Liver (tissue), 3 donors: Measurements from ENCODE around the gene GGA2.

Experiments
- CTCF ChIP-seq: fragments of 150-350 bp; IDR thresholded peaks from 2 replicates; pipeline ENCODE4 v1.5.1; 2017; ENCODE audit warnings: improper control_type of control experiment, low read depth, low read length; ENCODE audit not compliant: missing input control
- EGR1 ChIP-seq, 2 donors: IDR thresholded peaks; 2 replicates each; pipeline ENCODE4 v1.6.1; 2016 to 2018; ENCODE audit warnings: antibody characterized with exemption in 2 of 2, low read depth in 2 of 2
- FOXA1 ChIP-seq: IDR thresholded peaks from 2 replicates; pipeline ENCODE4 v1.6.1; 2016; ENCODE audit warnings: antibody characterized with exemption
- GABPA ChIP-seq, 2 donors: IDR thresholded peaks in 1 of 2; conservative IDR thresholded peaks in 1 of 2; 2 replicates each; pipeline ENCODE4 v1.6.1; 2016; ENCODE audit warnings: antibody characterized with exemption in 2 of 2, mild to moderate bottlenecking in 1 of 2, moderate library complexity in 1 of 2
- HNF4G ChIP-seq: IDR thresholded peaks from 2 replicates; pipeline ENCODE4 v1.6.1; 2016; ENCODE audit warnings: antibody characterized with exemption
- MAX ChIP-seq: IDR thresholded peaks from 2 replicates; pipeline ENCODE4 v1.6.1; 2016; ENCODE audit warnings: antibody characterized with exemption
- RAD21 ChIP-seq, 2 donors: IDR thresholded peaks; 2 replicates each; pipeline ENCODE4 v1.6.1; 2016; ENCODE audit warnings: antibody characterized with exemption in 2 of 2, mild to moderate bottlenecking in 2 of 2
- REST ChIP-seq: IDR thresholded peaks from 2 replicates; pipeline ENCODE4 v1.6.1; 2016; ENCODE audit warnings: antibody characterized with exemption, mild to moderate bottlenecking
- SP1 ChIP-seq: IDR thresholded peaks from 2 replicates; pipeline ENCODE4 v1.6.1; 2018; ENCODE audit warnings: antibody characterized with exemption, mild to moderate bottlenecking
- TAF1 ChIP-seq: conservative IDR thresholded peaks from 2 replicates; pipeline ENCODE4 v1.6.1; 2016; ENCODE audit warnings: antibody characterized with exemption, mild to moderate bottlenecking
- YY1 ChIP-seq: IDR thresholded peaks from 2 replicates; pipeline ENCODE4 v1.6.1; 2016; ENCODE audit warnings: antibody characterized with exemption, mild to moderate bottlenecking
- ZBTB33 ChIP-seq: IDR thresholded peaks from 2 replicates; pipeline ENCODE4 v1.6.1; 2016; ENCODE audit warnings: antibody characterized with exemption
- TF ChIP-seq, protein P1 (sequence below): IDR thresholded peaks from 2 replicates; pipeline ENCODE4 v1.6.1; 2016; ENCODE audit warnings: antibody characterized with exemption
- donor health status: healthy.
- donor health status: healthy.

DNA sequence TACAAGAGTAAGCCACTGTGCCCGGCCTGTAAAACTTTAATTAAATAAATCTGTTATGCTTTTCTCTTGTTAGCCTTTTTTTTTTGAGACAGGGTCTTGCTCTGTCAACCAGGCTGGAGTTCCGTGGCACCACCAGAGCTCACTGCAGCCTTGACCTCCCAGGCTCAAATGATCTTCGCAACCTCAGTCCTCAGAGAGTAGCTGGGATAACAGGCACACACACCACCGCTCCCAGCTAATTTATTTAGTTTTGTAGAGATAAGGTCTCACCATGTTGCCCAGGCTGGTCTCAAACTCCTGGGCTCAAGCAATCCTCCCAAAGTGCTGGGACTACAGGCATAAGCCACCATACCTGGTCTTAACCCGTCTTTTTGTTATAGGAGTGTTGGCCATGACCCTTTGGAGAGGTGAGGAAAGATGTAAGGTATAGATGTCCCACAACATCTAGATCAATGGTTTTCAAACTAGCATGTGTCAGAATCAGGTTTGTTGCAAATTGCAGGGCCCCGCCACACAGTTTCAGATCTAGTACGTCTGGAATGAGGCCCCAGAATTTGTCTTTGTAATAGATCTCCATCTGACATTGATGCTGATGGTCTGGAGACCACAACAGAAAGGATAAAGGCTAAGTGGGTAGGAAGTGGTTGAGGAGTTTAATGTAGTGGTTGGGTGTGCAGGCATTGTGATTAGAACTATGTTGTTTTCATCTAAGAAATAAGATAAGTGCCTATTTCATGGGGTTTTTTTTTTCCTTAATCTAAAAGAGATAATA is 4.3 kb upstream of the GGA2 start:
- TF ChIP-seq CTCF (no peak), EGR1 (IDR thresholded peaks at IDR 0.05; ENCODE audit: low read depth in 2 of 2) (no peak), MAX (no peak), YY1 (no peak), GABPA (IDR thresholded peaks at IDR 0.05 in 1 of 2, conservative IDR thresholded peaks at IDR 0.05 in 1 of 2) (no peak), RAD21 (IDR thresholded peaks at IDR 0.05) (no peak), REST (no peak), SP1 (no peak), FOXA1 (no peak), ZBTB33 (no peak), HNF4G (no peak), TAF1 (no peak)
- TF ChIP-seq, protein P1, sequence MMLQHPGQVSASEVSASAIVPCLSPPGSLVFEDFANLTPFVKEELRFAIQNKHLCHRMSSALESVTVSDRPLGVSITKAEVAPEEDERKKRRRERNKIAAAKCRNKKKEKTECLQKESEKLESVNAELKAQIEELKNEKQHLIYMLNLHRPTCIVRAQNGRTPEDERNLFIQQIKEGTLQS = no peak
